ENCODE measurements around the gene GLP2R. TPM values are rescaled to one million over a fixed set of nuclear protein-coding genes. Genes with fewer than 3 reads are reported as not detected.

The GLP2R gene
- total and polyA plus RNA-seq, 2 experiments from 2014 or later = not detected

- Histone ChIP-seq H3K27me3 (ENCODE audit: insufficient read depth) (no peaks in the 10 kb centered on the region), H3K27ac (ENCODE audit: low read depth) (no peak overlapping the region), H3K79me2 (replicated peaks; ENCODE audit: insufficient read depth) (no peaks in the 10 kb centered on the region), H4K20me1 (replicated peaks; ENCODE audit: insufficient read depth) (no peaks in the 10 kb centered on the region), H3F3A (replicated peaks; ENCODE audit: low read depth) (no peaks in the 10 kb centered on the region), H3K4me2 (no peak overlapping the region), H3K36me3 (ENCODE audit: insufficient read depth) (no peaks in the 10 kb centered on the region), H3K4me3 (no peak overlapping the region), H3K9me2 (ENCODE audit: insufficient read depth) (no peaks in the 10 kb centered on the region), H2AFZ (no peak overlapping the region), H3K4me1 (ENCODE audit: insufficient read depth) (no peaks in the 10 kb centered on the region; the same call in 1 of the 2 replicates)
- Mint-ChIP-seq H3K27ac (no peak overlapping the region), H3K27me3 (ENCODE audit: insufficient read depth, low read depth, poor library complexity) (peaks cover 10% of the 10 kb centered on the region), H3K4me3 (no peak overlapping the region), H3K36me3 (ENCODE audit: low read depth) (no peaks in the 10 kb centered on the region), H3K4me1 (peaks cover 3% of the 10 kb centered on the region), H3K9me3 (no peaks in the 10 kb centered on the region)
- TF ChIP-seq ZNF114 (CRISPR knock-in tag; IDR thresholded peaks at IDR 0.05) (no peak), POLR2AphosphoS5 (IDR thresholded peaks at IDR 0.05; ENCODE audit: low read depth) (no peak), EZH2 (IDR thresholded peaks at IDR 0.05; ENCODE audit: low read depth, unreplicated experiment) (no peak), CTCF (conservative IDR thresholded peaks at IDR 0.05; ENCODE audit: low read depth in 2 of 2) (no peak), STAT1 (IDR thresholded peaks at IDR 0.05; ENCODE audit: unreplicated experiment) (no peak), JUNB (IDR thresholded peaks at IDR 0.05; ENCODE audit: unreplicated experiment) (no peak), NANOG (IDR thresholded peaks at IDR 0.05; ENCODE audit: borderline replicate concordance) (no peak), REST (IDR thresholded peaks at IDR 0.05; ENCODE audit: unreplicated experiment) (no peak), EZH2phosphoT487 (IDR thresholded peaks at IDR 0.05; ENCODE audit: unreplicated experiment) (no peak), CREB1 (CRISPR knock-in tag; IDR thresholded peaks at IDR 0.05; ENCODE audit: low read depth) (no peak), ZNF331 (CRISPR knock-in tag; IDR thresholded peaks at IDR 0.05; ENCODE audit: low read depth) (no peak), ZNF462 (CRISPR knock-in tag; IDR thresholded peaks at IDR 0.05) (no peak)
- TF ChIP-seq, protein P1, sequence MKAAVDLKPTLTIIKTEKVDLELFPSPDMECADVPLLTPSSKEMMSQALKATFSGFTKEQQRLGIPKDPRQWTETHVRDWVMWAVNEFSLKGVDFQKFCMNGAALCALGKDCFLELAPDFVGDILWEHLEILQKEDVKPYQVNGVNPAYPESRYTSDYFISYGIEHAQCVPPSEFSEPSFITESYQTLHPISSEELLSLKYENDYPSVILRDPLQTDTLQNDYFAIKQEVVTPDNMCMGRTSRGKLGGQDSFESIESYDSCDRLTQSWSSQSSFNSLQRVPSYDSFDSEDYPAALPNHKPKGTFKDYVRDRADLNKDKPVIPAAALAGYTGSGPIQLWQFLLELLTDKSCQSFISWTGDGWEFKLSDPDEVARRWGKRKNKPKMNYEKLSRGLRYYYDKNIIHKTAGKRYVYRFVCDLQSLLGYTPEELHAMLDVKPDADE (IDR thresholded peaks at IDR 0.05) = no peak
- ATAC-seq = no peak
- DNase-seq (ENCODE audit: low spot score) = no peak
Observed at GRCh38 chr17:9818760-9819159, 7.0 kb upstream of the GLP2R start.
